ENCODE results near the gene WNT5B.

The WNT5B gene

DNA sequence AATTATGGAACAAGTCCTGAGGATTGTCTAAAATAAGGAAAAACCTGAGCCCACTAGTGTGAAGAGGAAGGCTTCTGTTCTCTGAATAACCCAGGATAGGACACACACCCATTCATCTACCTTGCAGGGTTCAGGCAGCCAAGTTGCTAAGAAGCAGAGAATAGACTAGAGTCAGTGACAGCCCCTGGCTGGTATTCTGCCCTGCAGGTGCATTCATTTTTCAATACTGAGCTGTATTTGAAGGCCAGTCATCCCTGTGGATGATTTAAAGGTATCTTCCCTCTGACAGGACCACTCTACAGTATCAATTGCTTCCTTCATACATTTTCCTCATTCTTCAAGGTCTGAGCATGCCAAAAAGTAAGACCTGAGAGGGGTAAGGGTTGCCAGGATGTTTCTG, 22.9 kb downstream of the WNT5B start:
- no peak for DNase-seq (ENCODE audit: low spot score)

DNA sequence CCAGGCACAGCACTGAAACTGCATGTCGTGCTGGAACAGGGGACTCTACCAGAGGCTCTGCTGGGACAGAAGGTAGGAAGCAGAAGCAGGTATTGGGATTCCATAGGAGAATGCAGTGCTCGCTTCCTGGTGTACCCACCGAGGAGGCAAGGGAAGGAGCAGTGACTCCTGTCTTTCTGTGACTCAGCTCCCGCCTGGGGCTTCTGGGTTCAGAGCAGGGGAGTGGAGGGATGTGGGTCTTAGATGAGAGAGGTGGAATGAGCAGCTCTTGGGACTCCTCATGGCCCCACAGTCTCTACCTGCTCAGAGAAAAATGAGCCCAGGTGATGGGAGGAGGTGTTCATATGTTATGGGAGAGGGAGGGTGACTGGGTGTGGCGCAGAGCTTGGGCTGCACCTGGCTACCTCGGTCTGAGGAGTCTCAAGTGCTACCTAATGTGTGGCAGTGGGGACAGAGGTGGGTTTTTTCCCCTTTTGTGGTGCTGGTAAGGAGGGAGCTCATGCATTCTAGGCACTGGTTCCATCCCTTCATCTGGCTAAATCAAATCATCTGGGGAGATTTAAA, 26.3 kb downstream of the WNT5B start:
- DNase-seq (ENCODE audit: low spot score) = no peak

DNA sequence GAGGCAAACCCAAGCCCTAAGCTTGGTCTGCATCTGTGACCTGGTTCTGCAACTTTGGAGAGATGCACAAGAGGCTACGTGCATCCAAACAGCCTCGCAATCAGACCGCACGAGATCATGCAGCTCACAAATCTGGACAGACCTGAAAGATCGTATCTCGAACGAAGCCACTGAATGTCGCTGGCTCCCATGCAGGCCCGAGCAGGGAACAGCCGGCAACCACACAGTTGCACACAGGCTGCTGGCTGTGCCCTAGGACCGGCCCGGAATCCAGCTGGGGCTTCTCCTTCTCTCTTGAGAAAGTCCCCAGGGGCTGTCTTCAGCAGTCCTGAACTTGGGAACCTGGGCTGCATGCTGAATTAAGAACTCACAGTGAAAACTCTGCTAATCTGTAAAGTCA, 27.9 kb downstream of the WNT5B start:
- DNase-seq (ENCODE audit: low spot score) = no peak

DNA sequence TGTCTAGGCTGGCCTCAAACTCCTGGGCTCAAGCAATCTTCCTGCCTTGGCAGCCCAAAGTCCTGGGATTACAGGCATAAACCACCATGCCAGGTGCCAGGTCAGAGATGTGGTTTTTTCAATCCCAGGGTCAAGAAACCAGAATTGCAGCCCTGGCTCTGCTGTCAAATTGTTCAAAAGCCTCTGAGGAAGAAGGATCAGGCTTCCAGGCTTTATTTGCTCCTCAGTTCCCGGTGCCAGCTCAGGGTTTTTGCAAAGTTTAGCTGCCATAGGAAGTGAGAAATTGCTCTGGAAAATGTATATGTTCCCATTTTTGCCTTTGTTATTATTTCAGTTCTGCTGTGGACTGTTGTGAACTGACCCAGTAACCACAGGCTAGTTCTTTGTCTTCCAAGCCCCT, 28.7 kb downstream of the WNT5B start:
- no peak for DNase-seq (ENCODE audit: low spot score)

GRCh38 chr12:1660304-1661187, 31.5 kb downstream of the WNT5B start:
- no peak for DNase-seq (ENCODE audit: low spot score)

- DNase-seq (ENCODE audit: low spot score) = peak; percentile 87
Observed at GRCh38 chr12:1661553-1662335, 32.7 kb downstream of the WNT5B start.

DNA sequence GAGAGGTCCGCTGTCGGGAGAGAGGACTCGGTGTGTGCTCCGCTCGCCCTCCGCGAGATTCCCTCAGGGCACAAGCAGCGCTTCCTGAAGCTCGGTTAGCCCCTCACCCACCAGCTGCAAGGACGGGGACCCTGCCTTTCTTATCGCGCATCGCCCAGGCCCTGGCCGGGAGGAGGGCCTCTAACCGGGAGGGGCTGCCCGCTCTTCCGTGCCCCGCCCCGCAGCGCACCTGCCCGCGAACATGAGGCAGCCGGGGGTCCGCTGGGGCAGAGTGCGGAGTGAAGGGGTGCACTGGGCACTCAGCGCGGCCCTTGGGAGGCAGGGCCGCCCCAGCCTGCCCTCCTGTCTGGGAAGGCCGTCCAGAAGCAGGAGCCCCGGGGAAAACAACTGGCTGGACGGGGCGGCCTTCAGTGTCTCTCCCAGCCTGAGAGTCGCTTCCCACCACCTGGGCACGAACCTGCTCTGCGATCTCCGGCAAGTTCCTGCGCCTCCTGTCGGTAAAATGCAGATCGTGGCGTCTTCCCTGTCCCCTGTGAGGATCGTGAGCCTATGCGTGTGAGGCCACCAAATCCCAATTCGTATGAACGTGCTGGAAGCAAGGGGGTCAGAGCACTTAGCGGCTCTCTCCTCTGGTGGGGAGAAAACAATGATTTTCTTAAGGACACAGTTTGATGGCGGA, 33.9 kb downstream of the WNT5B start:
- peak; percentile 83 for DNase-seq (ENCODE audit: low spot score)

GRCh38 chr12:1663440-1664132, 34.6 kb downstream of the WNT5B start:
- DNase-seq (ENCODE audit: low spot score) = no peak

- no peak for DNase-seq (ENCODE audit: low spot score)
Observed at GRCh38 chr12:1665366-1665765, 36.3 kb downstream of the WNT5B start.

- DNase-seq (ENCODE audit: low spot score) = no peak
Observed at GRCh38 chr12:1666215-1666614, 37.2 kb downstream of the WNT5B start.

DNA sequence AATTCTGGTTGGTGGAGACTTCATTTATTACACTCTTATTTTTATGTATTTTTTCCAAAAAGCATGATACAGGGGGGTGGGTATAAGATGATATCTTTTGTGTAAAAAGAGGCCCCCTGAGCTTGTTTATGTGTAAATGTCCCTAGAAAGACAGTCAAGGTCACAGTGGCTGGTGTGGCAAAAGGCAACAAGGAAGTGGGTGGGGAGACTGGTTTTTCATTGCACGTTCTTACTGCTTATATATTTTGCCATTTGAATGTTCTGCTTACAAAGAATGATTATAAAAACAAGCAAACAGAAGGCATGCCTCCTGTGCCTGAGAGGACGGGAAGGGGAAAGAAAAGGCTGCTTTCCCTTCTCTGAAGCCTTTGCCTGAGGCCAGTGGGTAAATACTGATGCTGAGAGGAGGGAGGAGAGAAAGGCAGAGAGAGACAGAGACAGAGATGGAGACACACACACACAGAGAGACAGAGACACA, 37.7 kb downstream of the WNT5B start:
- DNase-seq (ENCODE audit: low spot score) = no peak

DNA sequence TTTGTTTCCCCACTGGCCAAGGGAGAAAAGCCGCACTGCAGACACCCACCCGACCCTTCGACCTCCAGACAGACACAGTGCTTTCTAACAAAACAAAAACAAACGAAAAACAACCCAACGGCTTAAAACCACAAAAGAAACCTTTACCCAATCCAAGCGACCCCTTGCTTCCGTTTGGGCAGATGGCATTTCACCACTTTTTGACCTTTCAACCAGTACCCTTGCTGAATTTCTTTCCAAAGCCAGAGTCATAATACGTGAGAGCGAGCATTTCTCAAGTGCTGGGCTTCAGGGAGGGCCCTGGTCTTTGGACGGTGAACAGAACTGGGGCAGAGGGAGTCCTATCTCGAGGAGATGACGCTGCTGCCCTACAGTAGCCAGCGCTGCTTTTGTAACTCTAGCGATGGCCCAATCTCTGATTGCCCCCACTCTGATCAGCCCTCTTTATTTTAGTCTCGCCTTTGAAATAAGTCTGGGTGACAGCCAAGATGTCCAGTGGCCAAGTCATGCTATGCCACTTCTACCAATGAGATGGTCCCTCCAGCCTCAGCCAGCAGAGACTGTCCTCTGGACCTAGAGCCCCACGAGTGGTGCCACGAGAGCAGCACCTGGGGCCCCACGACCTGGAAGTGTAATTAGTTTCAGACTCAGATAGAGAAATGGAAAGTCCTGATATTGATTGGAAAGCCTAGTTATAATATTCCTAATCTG, 40.0 kb downstream of the WNT5B start:
- DNase-seq (ENCODE audit: low spot score) = no peak

- DNase-seq (ENCODE audit: low spot score) = no peak
Observed at GRCh38 chr12:1670358-1671268, 41.6 kb downstream of the WNT5B start.

DNA sequence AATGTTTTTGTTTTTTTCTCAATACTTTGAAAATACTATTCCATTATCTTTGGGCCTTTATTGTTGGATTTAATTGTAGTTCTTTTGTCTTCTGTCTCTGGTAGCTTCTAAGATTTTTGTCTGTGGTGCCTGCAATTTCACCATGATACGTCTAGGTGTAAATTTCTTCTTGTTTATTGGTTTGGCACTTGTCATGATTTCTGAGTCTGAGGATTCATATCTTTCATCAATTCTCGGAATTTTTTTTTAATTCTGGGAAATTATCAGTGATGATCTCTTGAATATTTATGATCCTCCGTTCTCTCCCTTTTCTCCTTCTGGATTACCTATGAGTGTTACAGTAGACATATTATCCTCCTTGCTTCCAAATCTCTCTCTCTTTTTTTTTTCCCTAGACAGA, 47.0 kb downstream of the WNT5B start:
- DNase-seq (ENCODE audit: low spot score) = no peak

DNA sequence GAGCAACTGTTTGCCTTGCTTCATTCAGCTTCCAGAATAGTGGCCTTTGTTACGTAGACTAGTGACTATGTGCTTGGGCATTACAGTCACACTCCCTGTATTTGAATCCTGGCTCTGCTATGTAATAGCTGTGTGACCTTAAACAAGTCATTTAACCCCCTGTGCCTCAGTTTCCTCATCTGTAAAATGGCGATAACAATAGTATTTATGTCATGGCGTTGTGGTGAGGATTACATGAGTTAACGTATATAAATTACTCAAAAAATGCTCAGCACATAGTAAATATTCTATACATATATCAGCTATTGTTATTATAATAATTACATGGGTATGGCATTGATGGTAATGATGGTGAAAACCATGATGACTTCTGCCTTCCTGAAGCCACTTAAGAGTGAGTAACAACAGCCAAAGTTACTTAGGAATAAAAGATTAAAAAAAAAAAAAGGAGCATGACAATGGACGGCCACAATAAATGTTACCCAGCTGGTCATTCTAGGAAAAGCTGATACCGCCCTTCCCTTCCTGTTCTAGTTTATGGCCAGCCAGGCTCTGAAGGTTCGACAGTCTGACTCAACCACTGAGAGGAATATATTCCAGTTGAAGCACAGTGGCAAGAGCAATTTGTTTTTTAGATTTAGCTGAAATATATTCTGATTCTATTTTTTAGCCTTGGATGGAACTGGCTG, 51.9 kb downstream of the WNT5B start:
- no peak for DNase-seq (ENCODE audit: low spot score)

DNA sequence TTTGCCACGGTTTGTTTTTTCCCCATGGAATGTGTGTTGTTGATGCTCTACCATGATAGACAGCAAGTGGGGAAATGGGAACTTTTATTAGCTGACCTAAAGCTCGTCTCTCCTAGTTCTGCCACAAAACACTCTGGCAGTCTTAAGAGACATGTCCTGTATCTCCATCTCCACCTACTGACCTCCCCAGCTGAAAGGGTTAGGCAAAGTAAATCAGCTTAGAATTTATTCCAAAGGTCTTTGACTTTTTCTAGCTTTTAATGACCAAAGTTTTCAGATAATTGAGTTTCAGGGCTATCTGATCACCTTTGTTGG, 52.4 kb downstream of the WNT5B start:
- no peak for DNase-seq (ENCODE audit: low spot score)

DNA sequence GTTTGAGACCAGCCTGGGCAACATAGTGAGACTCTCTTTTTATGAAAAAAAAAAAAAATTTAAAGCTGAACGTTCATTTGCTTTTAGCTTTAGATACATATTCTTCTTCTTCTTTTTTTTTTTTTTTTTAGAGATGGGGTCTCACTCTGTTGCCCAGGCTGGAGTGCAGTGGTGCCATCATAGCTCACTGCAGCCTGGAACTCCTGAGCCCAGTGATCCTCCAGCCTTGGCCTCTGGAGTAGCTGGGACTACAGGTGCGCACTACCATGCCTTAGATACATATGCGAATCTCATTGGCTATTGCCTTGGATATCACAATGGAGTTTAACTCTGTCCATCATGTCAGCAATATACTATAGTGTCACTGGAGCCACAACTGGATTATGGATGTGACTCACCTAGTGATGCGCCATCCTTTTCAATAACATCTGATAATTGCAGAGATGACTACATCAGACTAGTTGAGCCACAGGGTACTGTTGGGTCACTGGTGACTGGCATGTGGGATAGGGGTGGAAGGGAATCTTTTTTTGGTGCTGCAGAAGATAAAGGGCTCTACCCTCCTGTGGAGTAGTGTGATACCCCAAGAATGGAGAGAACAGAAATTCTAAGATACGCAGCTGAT, 59.2 kb downstream of the WNT5B start:
- DNase-seq (ENCODE audit: low spot score) = no peak

DNA sequence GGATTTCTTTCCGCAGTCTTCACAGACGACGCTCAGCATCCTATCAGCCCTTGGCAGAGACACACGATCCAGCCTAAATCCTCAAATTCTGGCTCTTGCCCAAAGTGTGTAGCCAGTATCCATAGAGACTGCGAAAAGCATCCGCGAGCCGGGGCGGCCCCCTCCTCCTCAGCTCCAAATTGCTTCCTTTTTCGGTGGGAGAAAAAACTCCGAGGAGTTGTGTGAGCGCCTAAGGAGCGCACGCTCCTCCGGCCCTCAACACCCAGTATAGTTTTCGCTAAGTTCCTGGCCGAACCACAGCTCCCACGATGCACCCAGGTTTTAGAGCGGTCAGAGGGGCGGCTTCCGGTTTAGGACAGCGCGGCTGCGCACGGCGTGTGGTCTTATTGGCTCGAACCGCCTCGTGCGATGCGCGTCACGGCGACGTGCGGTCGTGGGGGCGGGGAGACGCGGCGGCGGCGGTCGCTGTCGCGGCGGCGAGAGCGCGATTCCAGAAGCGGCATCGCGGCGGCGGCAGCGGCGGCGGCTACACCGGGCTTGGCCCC, 61.6 kb downstream of the WNT5B start, which contains the start of gene ADIPOR2:
Gene ADIPOR2 (plus strand): TSS at position 493 of the 545 bp plus-strand sequence. CDS start 63,274 bp downstream, outside the sequence.
- peak; percentile 93 for DNase-seq (ENCODE audit: low spot score)
